H1 (cell line): ENCODE data around the gene BCL2. TPM values are rescaled to one million over a fixed set of nuclear protein-coding genes. Genes with fewer than 3 reads are reported as not detected.

ENCODE experiments used
- CTCF ChIA-PET: fragments of 300-600 bp; sonication (Branson Sonifier 250); formaldehyde crosslinking; loops from one replicate; lab custom pipeline; 2021; ENCODE audit not compliant: partially characterized antibody; lab: Charles Lee
- POLR2A ChIA-PET: fragments of 300-600 bp; sonication (Branson Sonifier 250); formaldehyde crosslinking; loops from one replicate; lab custom pipeline; 2021; ENCODE audit warnings: inconsistent platforms; ENCODE audit not compliant: partially characterized antibody; lab: Charles Lee
- DNase-seq, 2 experiments: peaks; one replicate each; pipeline versions ENCODE4 v3.0.0 to v3.0.0-alpha.2; 2010 to 2022; ENCODE audit warnings: low spot score in 2 of 2, low read depth in 1 of 2, mixed read lengths in 1 of 2
- FAIRE-seq: peaks from 2 replicates; lab custom pipeline; 2011; peaks lifted over from hg19 to GRCh38; lab: Jason Lieb, UNC
- H2AFZ ChIP-seq: 2 replicates; pipeline ENCODE4 v1.8.1; 2012; ENCODE audit warnings: low read length, inconsistent platforms
- H2AK5ac ChIP-seq: 2 replicates; pipeline ENCODE4 v1.6.1; 2013; ENCODE audit warnings: low read depth, low read length
- H2BK120ac ChIP-seq: replicated peaks from 2 replicates; pipeline ENCODE3; 2013; ENCODE audit warnings: low read depth, low read length, inconsistent platforms
- H2BK12ac ChIP-seq: 2 replicates; pipeline ENCODE4 v1.6.1; 2013; ENCODE audit warnings: low read depth, low read length
- H2BK15ac ChIP-seq: 2 replicates; pipeline ENCODE4 v1.6.1; 2013; ENCODE audit warnings: low read length
- H2BK20ac ChIP-seq: 2 replicates; pipeline ENCODE4 v1.6.1; 2013; ENCODE audit warnings: low read length
- H2BK5ac ChIP-seq: 2 replicates; pipeline ENCODE4 v1.6.1; 2013; ENCODE audit warnings: low read depth, low read length
- H3K14ac ChIP-seq: 2 replicates; pipeline ENCODE4 v1.6.1; 2013; ENCODE audit warnings: inconsistent platforms; ENCODE audit not compliant: insufficient read length
- H3K18ac ChIP-seq: 2 replicates; pipeline ENCODE4 v1.6.1; 2013; ENCODE audit warnings: low read length; ENCODE audit errors: extremely low read depth
- H3K23ac ChIP-seq: 2 replicates; pipeline ENCODE4 v1.6.1; 2013; ENCODE audit warnings: inconsistent platforms; ENCODE audit not compliant: insufficient read length
- H3K23me2 ChIP-seq: 2 replicates; pipeline ENCODE4 v1.6.1; 2013; ENCODE audit warnings: low read depth, low read length
- H3K27ac ChIP-seq: 2 replicates; pipeline ENCODE4 v1.6.1; 2011; ENCODE audit warnings: low read depth, low read length, inconsistent platforms
- H3K27me3 ChIP-seq, 4 experiments: replicated peaks in 1 of 4; 1 replicate in 1 of 4; 2 replicates in 3 of 4; pipeline versions ENCODE4 v1.6.1 to v1.8.1; 2011 to 2013; ENCODE audit warnings: low read length in 3 of 4, mild to moderate bottlenecking in 3 of 4, inconsistent platforms in 2 of 4, mixed read lengths in 2 of 4, moderate library complexity in 1 of 4; ENCODE audit not compliant: control insufficient read depth in 3 of 4, insufficient read depth in 3 of 4; ENCODE audit errors: extremely low read depth in 1 of 4
- H3K36me3 ChIP-seq, 4 experiments: 2 replicates each; pipeline versions ENCODE4 v1.6.1 to v1.8.1; 2011 to 2013; ENCODE audit warnings: mild to moderate bottlenecking in 4 of 4, low read length in 3 of 4, moderate library complexity in 2 of 4, control low read depth in 1 of 4, inconsistent platforms in 1 of 4; ENCODE audit not compliant: insufficient read depth in 4 of 4, control insufficient read depth in 2 of 4
- H3K4ac ChIP-seq: replicated peaks from 2 replicates; pipeline ENCODE3; 2013; ENCODE audit warnings: low read length, low read depth, mixed read lengths, inconsistent platforms; ENCODE audit not compliant: insufficient read length
- H3K4me1 ChIP-seq, 4 experiments: replicated peaks in 1 of 4; 1 replicate in 1 of 4; 2 replicates in 3 of 4; pipeline versions ENCODE4 v1.6.1 to v1.8.1; 2011 to 2013; ENCODE audit warnings: low read length in 3 of 4, inconsistent platforms in 2 of 4, mixed read lengths in 1 of 4; ENCODE audit not compliant: insufficient read depth in 4 of 4, control insufficient read depth in 3 of 4
- H3K4me2 ChIP-seq, 2 experiments: 2 replicates each; pipeline versions ENCODE4 v1.6.1 to v1.8.1; 2011 to 2013; ENCODE audit warnings: low read depth in 2 of 2, low read length in 2 of 2, control low read depth in 1 of 2, inconsistent platforms in 1 of 2, mild to moderate bottlenecking in 1 of 2; ENCODE audit not compliant: insufficient read depth in 1 of 2
- H3K4me3 ChIP-seq, 4 experiments: fragments of 200-600, 300-600 bp in 1 of 4; sonication (generic), shearing (Covaris generic), sonication (Bioruptor Twin) in 1 of 4; 2 replicates each; pipeline versions ENCODE4 v1.5.1 to v1.8.1; 2011 to 2016; ENCODE audit warnings: low read length in 4 of 4, low read depth in 3 of 4, control low read depth in 2 of 4, inconsistent platforms in 2 of 4, mild to moderate bottlenecking in 2 of 4, mixed read lengths in 1 of 4, moderate library complexity in 1 of 4; ENCODE audit not compliant: insufficient read depth in 2 of 4; ENCODE audit errors: extremely low read depth in 1 of 4
- H3K56ac ChIP-seq: replicated peaks from 2 replicates; pipeline ENCODE3; 2013; ENCODE audit warnings: low read depth, mild to moderate bottlenecking, mixed read lengths, low read length, inconsistent platforms; ENCODE audit not compliant: insufficient read length
- H3K79me1 ChIP-seq: 2 replicates; pipeline ENCODE4 v1.6.1; 2013; ENCODE audit warnings: low read depth, low read length, control low read depth
- H3K79me2 ChIP-seq, 2 experiments: 2 replicates each; pipeline versions ENCODE4 v1.6.1 to v1.8.1; 2012 to 2013; ENCODE audit warnings: low read length in 2 of 2, mild to moderate bottlenecking in 2 of 2, inconsistent platforms in 1 of 2; ENCODE audit not compliant: insufficient read depth in 2 of 2, control insufficient read depth in 1 of 2
- H3K9ac ChIP-seq, 4 experiments: replicated peaks in 1 of 4; 1 replicate in 1 of 4; 2 replicates in 3 of 4; pipeline versions ENCODE4 v1.6.1 to v1.8.1; 2011 to 2013; ENCODE audit warnings: low read depth in 3 of 4, low read length in 3 of 4, control low read depth in 2 of 4, mild to moderate bottlenecking in 2 of 4, moderate library complexity in 2 of 4, inconsistent platforms in 1 of 4; ENCODE audit errors: extremely low read depth in 1 of 4
- H3K9me3 ChIP-seq, 2 experiments: 2 replicates each; pipeline versions ENCODE4 v1.6.1 to v1.8.1; 2012 to 2013; ENCODE audit warnings: mild to moderate bottlenecking in 2 of 2, moderate library complexity in 2 of 2, control low read depth in 1 of 2, inconsistent platforms in 1 of 2, low read depth in 1 of 2, low read length in 1 of 2, mixed read lengths in 1 of 2; ENCODE audit not compliant: insufficient read depth in 2 of 2
- H4K20me1 ChIP-seq, 2 experiments: replicated peaks in 1 of 2; 2 replicates each; pipeline versions ENCODE3 to v1.8.1; 2011 to 2013; ENCODE audit warnings: inconsistent platforms in 2 of 2, low read length in 2 of 2, mild to moderate bottlenecking in 1 of 2; ENCODE audit not compliant: insufficient read depth in 2 of 2, control insufficient read depth in 1 of 2
- H4K5ac ChIP-seq: 2 replicates; pipeline ENCODE4 v1.6.1; 2013; ENCODE audit warnings: low read length, low read depth, mixed read lengths, inconsistent platforms; ENCODE audit not compliant: insufficient read length
- H4K8ac ChIP-seq: 2 replicates; pipeline ENCODE4 v1.8.0; 2013; ENCODE audit warnings: mild to moderate bottlenecking, moderate library complexity, low read length, inconsistent platforms; ENCODE audit not compliant: insufficient read depth; ENCODE audit errors: extremely low read depth
- H4K91ac ChIP-seq: replicated peaks from 2 replicates; pipeline ENCODE3; 2013; ENCODE audit warnings: low read length, mixed read lengths, inconsistent platforms; ENCODE audit not compliant: insufficient read length
- ATF2 ChIP-seq: IDR thresholded peaks from 2 replicates; pipeline ENCODE4 v1.6.1; 2012; ENCODE audit warnings: low read length, inconsistent platforms
- EGR1 ChIP-seq: IDR thresholded peaks from 2 replicates; pipeline ENCODE4 v1.6.1; 2011; ENCODE audit warnings: low read depth, low read length, borderline replicate concordance
- EP300 ChIP-seq, 2 experiments: IDR thresholded peaks; 1 replicate in 1 of 2; 2 replicates in 1 of 2; pipeline ENCODE4 v1.6.1; 2011 to 2012; ENCODE audit warnings: low read depth in 2 of 2, low read length in 2 of 2, mild to moderate bottlenecking in 2 of 2, borderline replicate concordance in 1 of 2, inconsistent platforms in 1 of 2, moderate library complexity in 1 of 2
- JUN ChIP-seq: IDR thresholded peaks from 2 replicates; pipeline ENCODE4 v1.6.1; 2011; ENCODE audit warnings: low read depth, mild to moderate bottlenecking, improper control_type of control experiment, low read length
- MAX ChIP-seq: IDR thresholded peaks from 2 replicates; pipeline ENCODE4 v1.6.1; 2012; ENCODE audit warnings: inconsistent platforms
- POU5F1 ChIP-seq: IDR thresholded peaks from 2 replicates; pipeline ENCODE4 v1.6.1; 2011; ENCODE audit warnings: low read depth, mild to moderate bottlenecking, low read length, moderate library complexity
- RXRA ChIP-seq: IDR thresholded peaks from 2 replicates; pipeline ENCODE4 v1.6.1; 2011; ENCODE audit warnings: low read depth, mild to moderate bottlenecking, low read length, moderate library complexity; ENCODE audit not compliant: insufficient read depth
- SP1 ChIP-seq: IDR thresholded peaks from 2 replicates; pipeline ENCODE4 v1.6.1; 2011; ENCODE audit warnings: low read depth, low read length
- TAF1 ChIP-seq: IDR thresholded peaks from 2 replicates; pipeline ENCODE4 v1.6.1; 2011; ENCODE audit warnings: mild to moderate bottlenecking, low read depth, low read length
- TEAD4 ChIP-seq: IDR thresholded peaks from 2 replicates; pipeline ENCODE4 v1.6.1; 2012; ENCODE audit warnings: low read depth, low read length, inconsistent platforms, mixed read lengths
- USF2 ChIP-seq: IDR thresholded peaks from 2 replicates; pipeline ENCODE4 v1.6.1; 2011; ENCODE audit warnings: low read length, improper control_type of control experiment
- WGBS, 2 experiments: shearing (Covaris generic) in 1 of 2; methylation state at CpG; one replicate each; pipeline versions ENCODE4 v1.1.6 to v1.1.7; 2013 to 2015; ENCODE audit warnings: low lambda C conversion rate in 2 of 2, mixed read lengths in 2 of 2, inconsistent platforms in 1 of 2, low coverage in 1 of 2, missing lambda C conversion rate in 1 of 2; ENCODE audit not compliant: insufficient replicate concordance in 2 of 2, insufficient coverage in 1 of 2, insufficient read length in 1 of 2; ENCODE audit errors: extremely low coverage in 1 of 2, missing lambda C conversion rate in 1 of 2; 5-methylcytosine and 5-hydroxymethylcytosine counted together
- polyA plus RNA-seq, 7 experiments: library from polyadenylated mRNA; depleted of rRNA in 3 of 7; stranded (reverse) in 5 of 7; unstranded in 2 of 7; fragments of >200 nt in 5 of 7; fragments of 200-250 nt in 2 of 7; gene quantifications; 1 replicate in 5 of 7; 2 replicates in 1 of 7; 4 replicates in 1 of 7; pipeline versions ENCODE4 v1.2.1 to v1.2.3, GENCODE V29; 2011 to 2013; ENCODE audit warnings: missing spikeins in 2 of 7, mixed read lengths in 2 of 7
- total RNA-seq: library from RNA; stranded (reverse); fragmentation: NEBNext Ultra II Directional; extraction: Animal tissue kit (Norgen Biotek cat#: 25700); gene quantifications from 2 replicates; pipeline ENCODE4 v1.2.1, GENCODE V29; 2021

Gene BCL2
- total and polyA plus RNA-seq, 2 of the 8 experiments (the other 6 are each of a cell fraction or from before 2014, with no cell fraction given), result 0.59 to 4.5 TPM

- H3K56ac ChIP-seq, result no peak overlapping the region
- H3K23ac ChIP-seq, result no peak overlapping the region
- H3K4me3 ChIP-seq, result no peak overlapping the region
- 81% methylated on average over 5 of the region's 5 CpGs; no CpG with 5 or more reads in 1 of the 2 experiments for WGBS, 2 experiments
- no peak overlapping the region for H4K8ac ChIP-seq
- no peaks in the 10 kb centered on the region for H3K79me1 ChIP-seq
- H3K27ac ChIP-seq, result no peak overlapping the region
- no peak overlapping the region for H3K14ac ChIP-seq
- no peak overlapping the region for H2BK20ac ChIP-seq
- no peaks in the 10 kb centered on the region for H3K9me3 ChIP-seq
- no peak overlapping the region for H2BK120ac ChIP-seq
- peak overlapping the region in 1 of 4 experiments; percentile 10; a peak in 1 of 7 replicates for H3K9ac ChIP-seq
- no peak for FAIRE-seq
- no peaks in the 10 kb centered on the region for H3K27me3 ChIP-seq
- H4K91ac ChIP-seq, result no peak overlapping the region
- 0 out of 2 replicates have a peak overlapping the region, but pooled peaks have one; percentile 19 for H2BK15ac ChIP-seq
- no peak overlapping the region for H4K5ac ChIP-seq
- no peaks in the 10 kb centered on the region for H4K20me1 ChIP-seq
- no peak overlapping the region for H3K4me2 ChIP-seq
- no peaks in the 10 kb centered on the region for H3K79me2 ChIP-seq
- H3K18ac ChIP-seq, result no peak overlapping the region
- H3K23me2 ChIP-seq, result no peaks in the 10 kb centered on the region
- no peak overlapping the region for H2AK5ac ChIP-seq
- ChIA-PET POLR2A (no interaction called here), CTCF (interaction anchor here (1.5 kb wide), 1 partner anchor 129 kb away, joined by 4 read pairs; no protein-coding TSS in a partner anchor)
- no peak overlapping the region for H2BK5ac ChIP-seq
- no peak for DNase-seq
- H2AFZ ChIP-seq, result no peak overlapping the region
- no peak overlapping the region for H2BK12ac ChIP-seq
- H3K4me1 ChIP-seq, result no peaks in the 10 kb centered on the region
- H3K4ac ChIP-seq, result no peak overlapping the region
- H3K36me3 ChIP-seq, result no peaks in the 10 kb centered on the region
- no peak for TF ChIP-seq TAF1
- TF ChIP-seq JUN, result no peak
- no peak for TF ChIP-seq TEAD4
- TF ChIP-seq EGR1, result no peak
- TF ChIP-seq USF2, result no peak
- TF ChIP-seq RXRA, result no peak
- no peak for TF ChIP-seq MAX
- no peak for TF ChIP-seq EP300 (IDR thresholded peaks at IDR 0.05; ENCODE audit: borderline replicate concordance in 1 of 2, low read depth in 2 of 2, low read length in 2 of 2)
- TF ChIP-seq ATF2, result no peak
- no peak for TF ChIP-seq POU5F1
- TF ChIP-seq SP1, result no peak
These were observed 10.1 kb downstream of the BCL2 start for GRCh38 chr18:63309422-63309821.
